ENCODE measurements around the gene WDR93. TPM values are rescaled to one million over a fixed set of nuclear protein-coding genes. Genes with fewer than 3 reads are reported as not detected.
A peak's percentile ranks its signal among the peaks of the same experiment; 100 is the strongest.

WDR93 gene
- total and polyA plus RNA-seq, 2 experiments from 2014 or later: 0.13 TPM; not detected in 1

- WGBS (ENCODE audit: low lambda C conversion rate, missing lambda C conversion rate): 8% methylated on average over 66 of the region's 82 CpGs
- DNase-seq (ENCODE audit: low spot score): peak; percentile 92
- Histone ChIP-seq H3K27ac (no peak within 1 kb of the TSS), H3K4me1 (ENCODE audit: insufficient read depth) (peaks cover 9% of the 10 kb centered on the region), H3K4me2 (peak within 1 kb of the TSS; percentile 89), H3K36me3 (replicated peaks; ENCODE audit: insufficient read depth, low read depth) (no peaks in the 10 kb centered on the region), H3K79me2 (no peaks in the 10 kb centered on the region), H3K27me3 (no peaks in the 10 kb centered on the region), H4K20me1 (ENCODE audit: insufficient read depth, poor library complexity, severe bottlenecking) (no peaks in the 10 kb centered on the region), H3K9me3 (ENCODE audit: low read depth) (no peaks in the 10 kb centered on the region), H2AFZ (peak within 1 kb of the TSS; percentile 55), H3K4me3 (peak within 1 kb of the TSS; percentile 31), H3K9me2 (replicated peaks; ENCODE audit: insufficient read depth) (no peaks in the 10 kb centered on the region)
- peak; percentile 19 for TF ChIP-seq CTCF (IDR thresholded peaks at IDR 0.05; ENCODE audit: poor library complexity)
- TF ChIP-seq EZH2 (IDR thresholded peaks at IDR 0.05; ENCODE audit: borderline replicate concordance): no peak
Observed at GRCh38 chr15:89776274-89777072, 85.9 kb downstream of the WDR93 start, which contains the start of gene MESP2. Gene MESP2, plus strand, starts transcription at chr15:89776332. Its CDS starts 26 bp downstream, at chr15:89776358.

GRCh38 chr15:89777073-89777751 lies 86.6 kb downstream of the WDR93 start:
- H4K20me1 ChIP-seq (ENCODE audit: insufficient read depth, poor library complexity, severe bottlenecking): no peaks in the 10 kb centered on the region
- WGBS (ENCODE audit: low lambda C conversion rate, missing lambda C conversion rate): 82% methylated on average over 25 of the region's 25 CpGs

GRCh38 chr15:89777782-89778380 lies 87.3 kb downstream of the WDR93 start:
- WGBS (ENCODE audit: low lambda C conversion rate, missing lambda C conversion rate): 92% methylated on average over 10 of the region's 10 CpGs
- no peaks in the 10 kb centered on the region for H4K20me1 ChIP-seq (ENCODE audit: insufficient read depth, poor library complexity, severe bottlenecking)
- no peak for TF ChIP-seq CTCF (IDR thresholded peaks at IDR 0.05; ENCODE audit: poor library complexity)
- TF ChIP-seq EZH2 (IDR thresholded peaks at IDR 0.05; ENCODE audit: borderline replicate concordance): no peak
- TF ChIP-seq EZH2phosphoT487 (IDR thresholded peaks at IDR 0.05; ENCODE audit: low read depth, severe bottlenecking, unreplicated experiment): no peak
- no peaks in the 10 kb centered on the region for H3K36me3 ChIP-seq (replicated peaks; ENCODE audit: insufficient read depth, low read depth)
- no peaks in the 10 kb centered on the region for H3K27me3 ChIP-seq
- H2AFZ ChIP-seq: no peak overlapping the region
- no peak overlapping the region for H3K4me2 ChIP-seq
- H3K9me2 ChIP-seq (replicated peaks; ENCODE audit: insufficient read depth): no peaks in the 10 kb centered on the region
- no peaks in the 10 kb centered on the region for H3K79me2 ChIP-seq
- DNase-seq (ENCODE audit: low spot score): no peak
- no peak overlapping the region for H3K27ac ChIP-seq
- no peak overlapping the region for H3K4me3 ChIP-seq
- H3K9me3 ChIP-seq (ENCODE audit: low read depth): no peaks in the 10 kb centered on the region
- H3K4me1 ChIP-seq (ENCODE audit: insufficient read depth): peaks cover 21% of the 10 kb centered on the region

More at GRCh38 chr15:89777073-89777751, 86.6 kb downstream of the WDR93 start:
- no peak for DNase-seq (ENCODE audit: low spot score)
- Histone ChIP-seq H3K4me1 (ENCODE audit: insufficient read depth) (peaks cover 17% of the 10 kb centered on the region), H3K4me3 (no peak overlapping the region), H3K4me2 (peak overlapping the region; percentile 89), H3K79me2 (no peaks in the 10 kb centered on the region), H3K9me2 (replicated peaks; ENCODE audit: insufficient read depth) (no peaks in the 10 kb centered on the region), H3K27me3 (no peaks in the 10 kb centered on the region), H3K27ac (no peak overlapping the region), H3K36me3 (replicated peaks; ENCODE audit: insufficient read depth, low read depth) (no peaks in the 10 kb centered on the region), H2AFZ (no peak overlapping the region), H3K9me3 (ENCODE audit: low read depth) (no peaks in the 10 kb centered on the region)
- no peak for TF ChIP-seq CTCF (IDR thresholded peaks at IDR 0.05; ENCODE audit: poor library complexity)
